T-helper 17 cell (primary cell): Measurements from ENCODE around the gene IL19. TPM values are rescaled to one million over a fixed set of nuclear protein-coding genes. Genes with fewer than 3 reads are reported as not detected.

Source experiments
- ATAC-seq: fragments of 150-1000 bp; cut with Tn5 transposase; 2 replicates; pipeline ENCODE4 v1.10.0; 2021; ENCODE audit warnings: mild to moderate bottlenecking, moderate library complexity
- DNase-seq, 3 donors: peaks; one replicate each; pipeline versions ENCODE4 v3.0.0 to v3.0.0-alpha.2; 2020 to 2021
- H3K9me3 ChIP-seq: one replicate; pipeline ENCODE4 v1.7.0; 2013; ENCODE audit warnings: low read length, mild to moderate bottlenecking; ENCODE audit not compliant: control insufficient read depth, poor library complexity, severe bottlenecking
- H3K27ac Mint-ChIP-seq: one replicate; pipeline ENCODE4 v1.8.0; 2022; ENCODE audit warnings: mild to moderate bottlenecking, moderate library complexity, mixed read lengths
- H3K27me3 Mint-ChIP-seq: one replicate; pipeline ENCODE4 v1.8.0; 2022; ENCODE audit warnings: mixed read lengths
- H3K36me3 Mint-ChIP-seq: one replicate; pipeline ENCODE4 v1.8.0; 2022; ENCODE audit warnings: low read depth, mixed read lengths
- H3K4me1 Mint-ChIP-seq: one replicate; pipeline ENCODE4 v1.8.0; 2022; ENCODE audit warnings: mild to moderate bottlenecking, mixed read lengths
- H3K4me3 Mint-ChIP-seq: one replicate; pipeline ENCODE4 v1.8.0; 2022; ENCODE audit warnings: mild to moderate bottlenecking, moderate library complexity, mixed read lengths
- total RNA-seq, 4 donors: library from RNA in 2 of 4; stranded (reverse) in 2 of 4; gene quantifications; one replicate each; pipeline ENCODE4 v1.2.3 and lab custom pipeline; 2022 to 2026

The IL19 gene
- total RNA-seq, 2 donors from 2014 or later = not detected

GRCh38 chr1:206880314-206880713 is 109.7 kb downstream of the IL19 start:
- ATAC-seq (no peak), DNase-seq (no peak)
- Mint-ChIP-seq H3K4me3 (no peak overlapping the region), H3K4me1 (no peaks in the 10 kb centered on the region), H3K27ac (no peak overlapping the region), H3K27me3 (peaks cover 11% of the 10 kb centered on the region), H3K36me3 (peaks cover 2% of the 10 kb centered on the region)
- peaks cover 5% of the 10 kb centered on the region for H3K9me3 ChIP-seq

- H3K9me3 ChIP-seq = peaks cover 5% of the 10 kb centered on the region
- ATAC-seq (no peak), DNase-seq (no peak)
- no peak overlapping the region for H3K4me3 Mint-ChIP-seq
- H3K27ac Mint-ChIP-seq = no peak overlapping the region
- no peaks in the 10 kb centered on the region for H3K4me1 Mint-ChIP-seq
- peaks cover 18% of the 10 kb centered on the region for H3K27me3 Mint-ChIP-seq
- peaks cover 3% of the 10 kb centered on the region for H3K36me3 Mint-ChIP-seq
Measured at GRCh38 chr1:206882555-206882954, 112.0 kb downstream of the IL19 start.

- no peak for ATAC-seq
Measured at GRCh38 chr1:206883160-206883559, 112.6 kb downstream of the IL19 start.

DNA sequence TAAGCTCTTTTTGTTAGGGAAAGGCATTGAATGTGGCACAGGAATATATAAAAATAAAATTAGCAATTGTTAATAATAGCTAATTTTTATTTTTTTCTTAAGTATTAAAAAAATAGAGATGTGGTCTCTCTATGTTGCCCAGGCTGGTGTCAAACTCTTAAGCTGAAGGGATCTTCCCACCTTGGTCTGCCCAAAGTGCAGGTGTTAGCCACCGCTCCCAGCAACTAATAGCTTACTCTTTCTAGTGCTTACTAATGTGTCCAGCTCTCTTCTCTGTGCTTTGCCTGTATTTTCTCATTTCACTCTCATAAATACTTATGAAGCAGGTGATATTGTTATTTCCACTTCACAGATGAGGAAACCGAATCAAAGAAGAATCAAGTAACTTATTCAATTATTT is 113.3 kb downstream of the IL19 start:
- no peak for ATAC-seq
- Mint-ChIP-seq H3K27ac (no peak overlapping the region), H3K36me3 (peaks cover 3% of the 10 kb centered on the region), H3K4me1 (peaks cover 3% of the 10 kb centered on the region), H3K4me3 (no peak overlapping the region), H3K27me3 (peaks cover 18% of the 10 kb centered on the region)
- H3K9me3 ChIP-seq = no peaks in the 10 kb centered on the region
- DNase-seq = no peak

More at GRCh38 chr1:206883160-206883559, 112.6 kb downstream of the IL19 start:
- Mint-ChIP-seq H3K4me1 (peaks cover under 1% of the 10 kb centered on the region), H3K27me3 (peaks cover 18% of the 10 kb centered on the region), H3K36me3 (peaks cover 3% of the 10 kb centered on the region), H3K27ac (no peak overlapping the region), H3K4me3 (no peak overlapping the region)
- no peak for DNase-seq
- H3K9me3 ChIP-seq = peaks cover 5% of the 10 kb centered on the region

GRCh38 chr1:206885341-206886060 is 114.9 kb downstream of the IL19 start:
- peaks cover 3% of the 10 kb centered on the region for H3K36me3 Mint-ChIP-seq
- peak overlapping the region; percentile 68 for H3K27ac Mint-ChIP-seq
- DNase-seq (no peak), ATAC-seq (no peak)
- no peak overlapping the region for H3K4me3 Mint-ChIP-seq
- H3K9me3 ChIP-seq = no peaks in the 10 kb centered on the region
- peaks cover 27% of the 10 kb centered on the region for H3K27me3 Mint-ChIP-seq
- H3K4me1 Mint-ChIP-seq = peaks cover 6% of the 10 kb centered on the region

DNA sequence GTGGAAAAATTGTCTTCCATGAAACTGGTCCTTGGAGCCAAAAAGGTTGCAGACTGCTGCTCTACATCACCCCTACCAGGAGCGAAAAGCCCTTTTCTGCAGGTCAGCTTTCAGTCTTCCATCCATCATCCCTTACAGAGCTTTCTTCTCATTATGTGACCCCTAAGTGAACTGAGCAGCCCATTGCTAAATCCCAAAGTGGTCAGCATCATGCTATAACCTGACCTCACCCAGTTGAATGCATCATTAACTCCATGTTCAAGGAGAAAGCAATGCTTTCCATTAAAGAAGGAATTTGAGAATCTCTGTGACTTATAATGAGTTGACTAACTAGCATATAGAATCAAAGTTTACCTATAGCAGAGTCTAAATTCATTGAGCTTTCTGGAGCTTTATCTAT is 116.3 kb downstream of the IL19 start:
- H3K4me1 Mint-ChIP-seq = peaks cover 14% of the 10 kb centered on the region
- H3K9me3 ChIP-seq = no peaks in the 10 kb centered on the region
- H3K27ac Mint-ChIP-seq = no peak overlapping the region
- H3K4me3 Mint-ChIP-seq = no peak overlapping the region
- DNase-seq (no peak), ATAC-seq (no peak)
- peaks cover 3% of the 10 kb centered on the region for H3K36me3 Mint-ChIP-seq
- H3K27me3 Mint-ChIP-seq = peaks cover 29% of the 10 kb centered on the region

DNA sequence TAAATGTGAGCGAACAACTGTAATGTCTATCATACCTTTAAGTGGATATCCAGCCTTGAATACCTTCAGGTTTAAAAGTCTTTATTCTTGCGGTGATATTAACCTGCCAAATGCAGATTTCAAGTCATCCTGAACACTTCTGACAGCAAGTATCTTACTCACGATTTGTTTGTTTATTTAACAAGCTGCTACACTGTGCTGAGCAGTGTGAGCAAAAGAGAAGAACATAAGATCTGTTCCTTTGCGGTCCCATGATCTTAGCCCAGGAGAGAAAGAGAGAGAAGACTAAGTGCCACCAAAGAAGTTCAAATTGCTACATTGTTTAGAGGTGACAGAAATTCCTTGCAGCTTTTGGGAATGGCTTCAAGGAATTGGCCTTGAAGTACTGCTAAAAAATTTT is 117.1 kb downstream of the IL19 start:
- DNase-seq = no peak
- H3K9me3 ChIP-seq = no peaks in the 10 kb centered on the region
- ATAC-seq = no peak
- H3K4me1 Mint-ChIP-seq = peaks cover 16% of the 10 kb centered on the region
- H3K27ac Mint-ChIP-seq = no peak overlapping the region
- peaks cover 31% of the 10 kb centered on the region for H3K27me3 Mint-ChIP-seq
- H3K4me3 Mint-ChIP-seq = no peak overlapping the region
- H3K36me3 Mint-ChIP-seq = peaks cover 3% of the 10 kb centered on the region

GRCh38 chr1:206890125-206891060 is 119.8 kb downstream of the IL19 start:
- peaks cover 19% of the 10 kb centered on the region for H3K4me1 Mint-ChIP-seq
- peaks cover 37% of the 10 kb centered on the region for H3K27me3 Mint-ChIP-seq
- no peaks in the 10 kb centered on the region for H3K9me3 ChIP-seq
- ATAC-seq (peak; percentile 72), DNase-seq (no peak)
- H3K27ac Mint-ChIP-seq = peak overlapping the region; percentile 76
- no peak overlapping the region for H3K4me3 Mint-ChIP-seq
- peaks cover 3% of the 10 kb centered on the region for H3K36me3 Mint-ChIP-seq

DNA sequence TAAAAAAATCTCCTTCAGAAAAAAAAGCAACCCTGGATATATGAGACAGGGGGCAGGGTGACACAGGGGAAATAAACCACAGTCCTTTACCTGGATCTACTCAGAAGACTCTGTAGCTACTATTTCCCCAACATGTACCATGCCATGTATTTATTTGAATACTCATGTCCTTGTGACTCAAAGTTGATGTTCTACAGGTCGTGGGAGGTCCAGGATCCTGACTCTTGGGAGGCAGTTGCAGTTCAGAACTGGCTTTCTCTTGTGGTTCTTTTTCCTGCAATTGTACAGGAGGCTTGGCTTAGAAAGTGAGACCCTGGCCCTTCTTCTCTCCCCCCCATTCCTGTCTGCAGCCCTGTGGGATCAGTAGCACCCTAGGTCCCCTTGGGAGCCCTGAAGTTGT is 120.8 kb downstream of the IL19 start:
- no peaks in the 10 kb centered on the region for H3K36me3 Mint-ChIP-seq
- no peak overlapping the region for H3K4me3 Mint-ChIP-seq
- H3K27ac Mint-ChIP-seq = peak overlapping the region; percentile 76
- peaks cover 35% of the 10 kb centered on the region for H3K27me3 Mint-ChIP-seq
- peaks cover 19% of the 10 kb centered on the region for H3K4me1 Mint-ChIP-seq
- ATAC-seq (no peak), DNase-seq (no peak)
- H3K9me3 ChIP-seq = no peaks in the 10 kb centered on the region

Other genes with a start within 250 kb of the IL19 start
- 10 to 100 TPM; 43.6 to 45.4 TPM for gene EIF2D, start 158.3 kb upstream of the IL19 start, total RNA-seq
- gene DYRK3, start 135.2 kb upstream of the IL19 start, total RNA-seq = 1 to 10 TPM; 3.0 to 3.6 TPM
- 100 to 1,000 TPM; 181 to 182 TPM for gene MAPKAPK2, start 85.9 kb upstream of the IL19 start, total RNA-seq
- gene IL10, start 1.7 kb downstream of the IL19 start, total RNA-seq = under 1 TPM; 0.20 to 0.76 TPM
- not detected for gene IL20, start 94.8 kb downstream of the IL19 start, total RNA-seq
- gene IL24, start 126.7 kb downstream of the IL19 start, total RNA-seq = not detected
- 100 to 1,000 TPM; 206 to 249 TPM for gene FCMR, start 151.2 kb downstream of the IL19 start, total RNA-seq
- not detected for gene PIGR, start 175.7 kb downstream of the IL19 start, total RNA-seq
- not detected for gene FCAMR, start 199.7 kb downstream of the IL19 start, total RNA-seq